Ascending aorta (tissue), 2 donors: ENCODE data around the gene MEIS2. TPM values are rescaled to one million over a fixed set of nuclear protein-coding genes. Genes with fewer than 3 reads are reported as not detected.

Source experiments
- DNase-seq, 2 donors: peaks; one replicate each; pipeline ENCODE4 v3.0.0-alpha.2; 2019; ENCODE audit warnings: low spot score in 2 of 2
- H3K27ac ChIP-seq, 2 donors: fragments of 200-600 bp; sonication (generic); one replicate each; pipeline ENCODE4 v1.5.1; 2016 to 2017; ENCODE audit warnings: mild to moderate bottlenecking in 1 of 2
- H3K27me3 ChIP-seq: fragments of 200-600 bp; sonication (generic); one replicate; pipeline ENCODE4 v1.5.1; 2017
- H3K36me3 ChIP-seq, 2 donors: fragments of 200-600 bp; sonication (generic); one replicate each; pipeline ENCODE4 v1.5.1; 2016
- H3K4me1 ChIP-seq, 2 donors: fragments of 200-600 bp; sonication (generic); one replicate each; pipeline ENCODE4 v1.5.1; 2016 to 2017; ENCODE audit warnings: mild to moderate bottlenecking in 1 of 2
- H3K4me3 ChIP-seq, 2 donors: fragments of 200-600 bp; sonication (generic); one replicate each; pipeline ENCODE4 v1.5.1; 2016 to 2017; ENCODE audit warnings: mild to moderate bottlenecking in 1 of 2
- H3K9me3 ChIP-seq, 2 donors: fragments of 200-600 bp; sonication (generic); one replicate each; pipeline ENCODE4 v1.5.1; 2016
- CTCF ChIP-seq, 3 experiments: fragments of 200-600 bp in 2 of 3; fragments of 450-650 bp in 1 of 3; sonication (generic) in 2 of 3; IDR thresholded peaks; one replicate each; pipeline ENCODE4 v1.5.1; 2016 to 2019; ENCODE audit warnings: antibody characterized with exemption in 3 of 3, mild to moderate bottlenecking in 1 of 3, moderate library complexity in 1 of 3
- intact Hi-C: fragments of 100-400 bp; cut with DNase I; formaldehyde crosslinking; loops from one replicate; pipeline ENCODE4 v1.15.1; 2023
- total RNA-seq: library from RNA; depleted of rRNA; stranded (reverse); fragments of >200 nt; gene quantifications from one replicate; pipeline ENCODE4 v1.1.0, GENCODE V29; 2016

The MEIS2 gene
- total RNA-seq, 1 donor from 2014 or later, result 11.5 TPM

GRCh38 chr15:36903922-36904556, 196.3 kb downstream of the MEIS2 start:
- DNase-seq, result no peak
- Histone ChIP-seq H3K9me3 (no peaks in the 10 kb centered on the region), H3K27ac (no peak overlapping the region), H3K27me3 (no peaks in the 10 kb centered on the region), H3K4me3 (no peak overlapping the region), H3K4me1 (peaks cover 0 to 3% of the 10 kb centered on the region in 2 donors), H3K36me3 (no peaks in the 10 kb centered on the region)
- intact Hi-C loops, result no loop called here
- no peak for TF ChIP-seq CTCF (IDR thresholded peaks at IDR 0.05)

GRCh38 chr15:36903195-36903594, 197.2 kb downstream of the MEIS2 start:
- no peak for TF ChIP-seq CTCF (IDR thresholded peaks at IDR 0.05)
- H3K36me3 ChIP-seq, result no peaks in the 10 kb centered on the region
- peaks cover 0 to 3% of the 10 kb centered on the region in 2 donors for H3K4me1 ChIP-seq
- intact Hi-C loops, result no loop called here
- H3K27me3 ChIP-seq, result no peaks in the 10 kb centered on the region
- no peaks in the 10 kb centered on the region for H3K9me3 ChIP-seq
- H3K27ac ChIP-seq, result no peak overlapping the region
- H3K4me3 ChIP-seq, result no peak overlapping the region
- DNase-seq, result no peak

GRCh38 chr15:36901012-36901411, 199.3 kb downstream of the MEIS2 start:
- intact Hi-C loops, result no loop called here
- no peak for TF ChIP-seq CTCF (IDR thresholded peaks at IDR 0.05)

GRCh38 chr15:36899696-36900095, 200.7 kb downstream of the MEIS2 start:
- Histone ChIP-seq H3K9me3 (no peaks in the 10 kb centered on the region), H3K27ac (no peak overlapping the region), H3K36me3 (peaks cover 4 to 16% of the 10 kb centered on the region in 2 donors), H3K4me1 (peaks cover 0 to 3% of the 10 kb centered on the region in 2 donors), H3K27me3 (no peaks in the 10 kb centered on the region), H3K4me3 (no peak overlapping the region)
- intact Hi-C loops, result no loop called here
- no peak for TF ChIP-seq CTCF (IDR thresholded peaks at IDR 0.05)
- no peak for DNase-seq

More at GRCh38 chr15:36901012-36901411, 199.3 kb downstream of the MEIS2 start:
- no peak for DNase-seq
- peaks cover 0 to 3% of the 10 kb centered on the region in 2 donors for H3K4me1 ChIP-seq
- H3K27ac ChIP-seq, result no peak overlapping the region
- no peaks in the 10 kb centered on the region for H3K27me3 ChIP-seq
- H3K9me3 ChIP-seq, result no peaks in the 10 kb centered on the region
- H3K36me3 ChIP-seq, result peaks cover 0 to 5% of the 10 kb centered on the region in 2 donors
- H3K4me3 ChIP-seq, result no peak overlapping the region

- peaks cover 5 to 26% of the 10 kb centered on the region in 2 donors for H3K36me3 ChIP-seq
- no peaks in the 10 kb centered on the region for H3K4me1 ChIP-seq
- H3K27ac ChIP-seq, result no peak overlapping the region
- TF ChIP-seq CTCF (IDR thresholded peaks at IDR 0.05), result no peak
- H3K9me3 ChIP-seq, result no peaks in the 10 kb centered on the region
- no peak overlapping the region for H3K4me3 ChIP-seq
- H3K27me3 ChIP-seq, result no peaks in the 10 kb centered on the region
- intact Hi-C loops, result no loop called here
- DNase-seq, result no peak
Measured at GRCh38 chr15:36898536-36899126, 201.7 kb downstream of the MEIS2 start.
